Kasumi-1 (cell line): ENCODE results near the gene FAAP20.

Experiments
- DNase-seq, 2 experiments: peaks; one replicate each; lab custom pipeline; 2025; lab: John Stamatoyannopoulos, UW

The FAAP20 gene

DNA sequence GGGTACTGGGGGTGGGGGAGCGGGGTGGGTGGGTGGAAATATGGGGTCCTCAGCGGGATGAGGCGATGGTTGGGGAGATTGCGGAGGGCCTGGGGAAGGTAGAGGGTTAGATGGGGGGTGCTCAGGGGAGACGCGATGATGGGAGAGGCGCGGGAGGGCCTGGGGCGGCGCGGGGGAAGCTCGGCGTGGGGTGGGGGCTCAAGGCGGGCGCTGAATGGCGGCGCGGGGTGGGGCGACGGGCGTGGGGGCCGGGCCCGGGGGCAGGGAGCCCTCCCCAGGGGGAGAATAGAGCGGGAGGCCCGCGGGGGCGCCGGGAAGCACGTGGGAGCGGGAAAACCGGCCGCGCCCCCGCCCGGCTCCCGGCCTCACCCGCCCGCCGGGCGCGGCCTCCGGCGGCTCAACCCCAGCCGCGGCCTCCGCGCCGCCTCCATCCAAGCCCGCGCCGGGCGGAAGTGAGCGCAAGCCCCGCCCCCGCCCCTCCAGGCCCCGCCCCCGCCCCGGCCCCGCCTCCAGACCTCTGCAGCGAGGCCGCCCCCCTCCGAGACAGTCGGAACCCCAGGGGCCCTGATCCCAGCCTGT lies at the start of gene FAAP20:
TSS of gene FAAP20 (minus strand) at position 454 of the 579 bp plus-strand sequence. CDS start at position 431, 23 bp downstream.
- peak; percentile 24 to 29 for DNase-seq

- no peak for DNase-seq
These were observed 48.5 kb upstream of the FAAP20 start for GRCh38 chr1:2242814-2243725.

- no peak for DNase-seq
These were observed 47.2 kb upstream of the FAAP20 start for GRCh38 chr1:2241820-2242219.

DNA sequence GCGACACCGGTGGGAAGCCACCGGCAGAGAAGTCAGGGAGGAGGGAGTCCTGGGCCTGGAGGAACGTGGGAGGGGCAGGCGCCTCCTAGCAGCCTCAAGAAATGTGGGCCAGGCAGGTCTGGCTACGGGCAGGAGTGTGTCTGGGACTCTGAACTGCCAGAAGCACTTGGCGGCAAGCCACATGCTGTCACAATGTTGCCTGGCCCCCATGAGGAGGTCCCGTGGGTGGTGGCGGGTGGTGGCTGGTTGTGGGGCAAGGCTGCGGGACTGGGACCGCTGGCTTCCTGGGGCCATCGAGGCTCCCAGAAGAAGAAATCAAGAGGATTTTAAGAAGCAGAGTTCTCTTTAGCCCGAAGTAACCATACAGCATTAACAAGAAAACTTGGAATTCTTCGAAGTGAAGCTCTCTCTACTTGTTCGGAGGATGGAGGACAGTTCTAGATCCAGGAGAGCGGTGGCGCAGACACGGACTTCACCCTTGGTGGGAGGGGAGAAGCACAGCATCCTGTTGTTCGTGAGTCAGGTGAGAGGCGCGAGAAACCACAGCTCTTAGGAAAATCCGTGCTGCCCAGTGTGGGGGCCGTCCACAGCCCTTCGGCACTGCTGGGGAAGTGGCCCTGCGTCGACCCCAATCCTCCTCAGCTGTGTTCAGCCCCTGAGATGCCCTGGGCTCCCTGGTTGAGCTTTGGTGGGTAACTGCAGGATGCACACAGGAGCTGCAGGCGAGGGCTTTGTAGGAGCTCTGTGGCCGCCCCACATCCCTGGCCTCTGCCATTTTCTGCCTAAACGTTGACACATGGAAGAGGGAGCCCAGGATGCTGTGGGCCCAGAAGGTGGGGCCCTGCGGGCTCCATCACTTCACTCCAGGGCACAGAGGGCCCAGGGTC lies 45.9 kb upstream of the FAAP20 start:
- DNase-seq: peak; percentile 72 to 74

- DNase-seq: no peak
These were observed 44.9 kb upstream of the FAAP20 start for GRCh38 chr1:2239384-2239985.

GRCh38 chr1:2239013-2239370 lies 44.4 kb upstream of the FAAP20 start:
- DNase-seq: no peak

- no peak for DNase-seq
These were observed 43.9 kb upstream of the FAAP20 start for GRCh38 chr1:2238361-2239012.

GRCh38 chr1:2237773-2238172 lies 43.2 kb upstream of the FAAP20 start:
- no peak for DNase-seq

DNA sequence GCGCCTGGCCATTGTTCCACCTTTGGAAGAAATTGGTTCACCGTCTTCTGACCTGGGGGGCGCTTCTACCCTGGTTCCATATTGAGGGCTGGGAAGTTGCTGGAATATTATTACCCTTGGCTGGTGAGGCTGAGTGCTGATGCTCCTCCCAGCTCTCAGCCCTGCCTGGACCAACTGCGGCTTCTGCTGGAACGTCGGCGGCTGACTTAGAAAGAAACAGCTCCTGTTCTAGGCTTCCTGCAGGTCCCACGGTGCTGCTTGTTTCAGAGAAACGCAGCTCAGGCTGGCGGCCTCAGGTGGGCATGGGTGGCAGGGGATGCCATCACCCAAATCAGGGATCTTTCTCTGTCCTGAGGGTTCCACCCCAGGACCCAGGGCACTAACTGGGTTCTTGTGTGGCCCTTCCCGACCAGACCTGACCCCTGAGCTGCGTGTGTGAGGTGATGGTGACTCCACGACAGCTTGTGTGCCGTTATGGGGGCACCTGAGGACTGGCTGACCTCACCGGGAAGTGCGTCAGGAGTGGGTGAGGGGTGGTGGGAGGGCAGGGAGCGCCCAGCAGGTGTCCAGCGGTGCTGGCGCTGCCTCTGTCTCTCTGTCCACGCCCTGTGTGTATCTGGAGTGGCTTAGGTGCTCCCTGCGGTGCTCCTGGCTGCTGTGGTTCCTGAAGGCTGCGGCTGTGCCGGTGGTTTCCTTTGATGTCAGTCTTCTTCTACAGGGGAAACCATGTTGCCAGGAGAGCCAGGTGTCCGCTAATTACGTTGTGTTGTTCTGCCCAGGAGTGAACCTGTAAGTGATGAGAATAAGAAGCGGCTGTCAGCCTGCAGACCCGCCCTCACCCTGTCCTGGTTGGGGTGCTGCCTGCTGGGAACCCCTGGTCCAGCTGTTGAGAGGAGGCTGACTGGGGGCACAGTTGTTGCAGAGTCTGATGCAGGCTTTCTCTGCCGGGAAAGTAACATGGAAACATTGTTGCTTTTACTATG lies 42.4 kb upstream of the FAAP20 start:
- no peak for DNase-seq

GRCh38 chr1:2235300-2235998 lies 40.9 kb upstream of the FAAP20 start:
- no peak for DNase-seq

- no peak for DNase-seq
These were observed 40.2 kb upstream of the FAAP20 start for GRCh38 chr1:2234762-2235113.

GRCh38 chr1:2233997-2234761 lies 39.6 kb upstream of the FAAP20 start:
- peak; percentile 92 to 93 for DNase-seq

- DNase-seq: no peak
These were observed 38.9 kb upstream of the FAAP20 start for GRCh38 chr1:2233468-2233867.

- DNase-seq: no peak
These were observed 38.4 kb upstream of the FAAP20 start for GRCh38 chr1:2232916-2233438.

GRCh38 chr1:2232255-2232915 lies 37.8 kb upstream of the FAAP20 start:
- DNase-seq: no peak

GRCh38 chr1:2231532-2232254 lies 37.1 kb upstream of the FAAP20 start:
- no peak for DNase-seq

- no peak for DNase-seq
These were observed 36.4 kb upstream of the FAAP20 start for GRCh38 chr1:2230781-2231531.
